GM23248 (cell line): ENCODE data around the gene PGGHG.

ENCODE experiments used
- EZH2 ChIP-seq: fragments of 200-600 bp; sonication (generic); IDR thresholded peaks from 2 replicates; pipeline ENCODE4 v1.6.1; 2018; ENCODE audit warnings: antibody characterized with exemption, mild to moderate bottlenecking; ENCODE audit not compliant: insufficient read depth, poor library complexity, severe bottlenecking
- EZH2phosphoT487 ChIP-seq: fragments of 200-600 bp; sonication (generic); IDR thresholded peaks from 2 replicates; pipeline ENCODE4 v1.6.1; 2018; ENCODE audit warnings: antibody characterized with exemption, moderate library complexity, mild to moderate bottlenecking, low read depth; ENCODE audit not compliant: insufficient read depth

GRCh38 chr11:296171-297050 lies 7.5 kb downstream of the PGGHG start:
- no peak for TF ChIP-seq EZH2
- TF ChIP-seq EZH2phosphoT487: no peak
